HG03469 (cell line): Measurements from ENCODE around the gene KLHDC9.
"Not testable (repeated sequence)": the region's sequence is repeated elsewhere in the genome, so short reads cannot be mapped to it uniquely, and the experiment has no call there.

Experiments
- ATAC-seq: cut with Tn5 transposase; IDR thresholded peaks from one replicate; pipeline ENCODE4 v1.9.1; 2021; ENCODE audit warnings: mild to moderate bottlenecking, moderate library complexity, moderate number of reproducible peaks; ENCODE audit not compliant: unreplicated experiment

KLHDC9 gene

DNA sequence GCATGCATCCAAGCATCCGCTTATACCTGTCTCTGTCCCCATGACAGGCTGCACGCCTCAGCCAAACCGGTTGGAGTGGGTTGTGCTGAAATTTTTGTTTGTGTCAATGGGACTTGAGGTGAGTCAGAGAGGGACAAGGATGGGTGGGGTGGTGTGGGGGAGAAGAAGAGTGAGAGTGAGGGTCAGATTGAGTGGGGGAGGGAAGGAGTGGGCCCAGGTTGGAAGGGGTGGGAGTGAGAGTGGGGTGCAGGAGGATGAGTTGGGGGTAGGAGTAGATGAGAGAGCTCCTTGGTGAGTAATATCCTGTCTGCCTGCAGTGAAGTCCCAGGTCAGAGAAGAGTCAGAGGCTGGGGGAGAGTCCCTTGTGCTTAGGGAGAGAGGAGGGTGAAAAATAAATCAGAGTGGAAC is 5.5 kb upstream of the KLHDC9 start:
- ATAC-seq = no peak

DNA sequence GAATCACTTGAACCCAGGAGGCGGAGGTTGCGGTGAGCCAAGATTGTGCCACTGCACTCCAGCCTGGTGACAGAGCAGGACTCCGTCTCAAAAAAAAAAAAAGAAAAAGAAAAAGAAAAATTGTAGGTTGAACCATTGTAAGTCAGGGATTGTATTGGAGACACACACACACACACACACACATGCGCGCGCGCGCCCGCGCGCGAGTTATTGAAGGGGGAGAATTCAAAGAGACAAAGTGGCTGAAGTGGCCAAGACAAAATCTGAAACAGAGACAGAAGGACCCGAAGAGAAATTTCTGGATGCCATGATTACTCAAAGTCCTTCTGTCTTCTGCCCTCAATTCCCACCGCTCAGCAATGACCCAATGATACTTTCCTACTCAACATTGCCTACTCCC is 3.7 kb upstream of the KLHDC9 start:
- no peak for ATAC-seq

- ATAC-seq = no peak
These were observed 2.9 kb upstream of the KLHDC9 start for GRCh38 chr1:161095230-161095629.

DNA sequence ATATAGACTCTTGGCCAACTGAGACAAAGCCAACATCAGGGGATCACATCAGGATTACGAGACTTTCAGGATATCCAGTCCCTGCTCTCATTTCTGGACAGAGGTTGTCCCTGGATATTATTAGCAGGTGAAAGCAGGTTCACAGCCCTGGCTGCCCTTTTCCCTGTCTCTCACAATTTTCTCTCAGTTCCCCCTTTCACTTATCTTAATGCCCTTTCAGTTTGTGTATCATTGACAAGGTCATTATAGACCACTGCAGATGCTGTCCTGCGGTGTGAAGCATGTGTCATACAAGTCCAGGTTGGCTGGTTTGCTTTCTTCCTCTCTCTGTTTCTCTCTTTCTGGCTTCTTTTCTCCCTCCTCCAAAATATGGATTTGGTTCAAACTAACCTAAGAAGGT is 2.1 kb upstream of the KLHDC9 start:
- peak; percentile 26 for ATAC-seq

DNA sequence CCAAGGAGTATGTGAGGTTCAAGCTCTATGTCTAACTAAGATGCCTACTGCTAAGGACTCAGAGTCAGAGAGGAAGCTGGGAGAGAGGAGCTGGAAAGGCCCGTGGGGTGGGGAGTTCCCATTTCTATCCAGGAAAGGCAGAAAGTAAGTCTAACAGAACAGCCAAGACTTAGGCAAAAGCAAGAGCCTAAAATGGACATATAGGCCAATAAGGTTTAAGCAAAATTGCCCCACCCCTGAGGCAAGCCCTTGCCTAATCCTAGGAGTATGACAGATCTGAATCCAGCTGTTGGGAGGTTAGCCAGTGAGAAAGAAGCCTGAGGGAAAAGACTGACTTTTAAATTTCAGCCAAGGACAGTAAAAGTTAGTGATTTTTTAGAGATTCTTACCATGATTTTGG is 1.6 kb upstream of the KLHDC9 start:
- no peak for ATAC-seq

DNA sequence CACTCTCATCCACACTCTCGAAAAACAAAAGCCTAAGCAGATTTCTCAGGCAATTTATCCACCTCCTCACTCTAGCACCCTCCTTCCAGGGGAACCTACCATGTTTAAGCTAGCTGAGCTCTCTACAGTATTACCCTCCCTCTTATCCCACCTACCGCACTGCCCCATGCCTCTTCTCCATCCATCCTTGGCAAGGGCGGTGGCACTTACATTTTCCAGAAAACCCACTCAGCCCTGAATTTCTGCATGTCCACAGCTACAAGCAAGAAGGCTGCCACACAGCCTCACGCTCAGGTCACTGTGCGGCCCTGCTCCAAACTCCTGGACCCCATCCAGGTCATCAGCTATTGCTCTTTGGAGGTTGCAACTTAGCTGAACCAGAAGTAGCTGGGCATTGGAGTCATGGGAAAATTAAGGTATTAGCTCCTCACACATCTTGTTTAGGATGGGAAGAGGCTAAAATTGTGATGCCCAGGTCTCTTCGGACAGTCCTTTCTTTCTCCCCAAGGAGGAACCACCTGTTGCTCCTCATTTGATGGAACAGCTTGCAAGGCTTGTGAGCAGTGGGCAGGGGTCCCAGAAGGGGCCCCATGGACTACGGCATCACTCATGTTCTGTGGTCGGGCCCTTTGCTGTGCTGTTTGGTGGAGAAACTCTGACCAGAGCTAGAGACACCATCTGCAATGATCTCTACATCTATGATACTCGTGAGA is 1.1 kb downstream of the KLHDC9 start:
- ATAC-seq = no peak

GRCh38 chr1:161100556-161100955 is 2.4 kb downstream of the KLHDC9 start:
- no peak for ATAC-seq

DNA sequence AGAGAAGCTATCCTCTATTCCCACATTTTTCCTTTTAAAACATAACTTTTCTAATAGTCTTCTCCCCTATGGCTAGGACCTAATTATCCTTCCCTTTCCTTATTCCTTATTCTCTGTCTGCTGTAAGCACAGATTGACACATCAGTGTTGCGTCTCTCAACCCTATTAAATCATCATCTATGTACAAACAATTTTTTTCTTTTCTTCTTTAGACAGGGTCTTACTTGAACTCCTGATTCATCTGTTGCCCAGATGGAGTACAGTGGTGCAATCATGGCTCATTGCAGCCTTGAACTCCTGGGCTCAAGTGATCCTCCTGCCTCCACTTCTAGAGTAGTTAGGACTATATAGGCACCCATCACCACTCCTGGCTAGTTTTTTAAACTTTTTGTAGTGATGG is 8.3 kb downstream of the KLHDC9 start:
- no peak for ATAC-seq

DNA sequence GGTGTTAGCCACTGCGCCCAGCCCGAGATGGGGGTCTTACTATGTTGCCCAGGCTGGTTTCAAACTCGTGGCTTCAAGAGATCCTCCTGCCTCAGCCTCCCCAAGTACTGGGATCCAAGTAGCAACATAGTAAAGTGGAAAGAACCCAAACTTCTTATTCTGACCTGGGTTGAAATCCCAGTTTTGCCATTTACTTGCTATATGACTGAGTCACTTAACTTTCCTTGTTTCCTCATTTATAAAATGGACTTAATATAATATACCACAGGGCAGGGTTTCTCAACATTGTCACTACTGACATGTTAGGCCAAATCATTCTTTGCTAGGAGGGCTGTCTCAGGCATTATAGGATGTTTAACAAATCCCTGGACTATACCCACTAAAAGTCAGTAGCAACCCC is 13.0 kb downstream of the KLHDC9 start:
- ATAC-seq = no peak

- ATAC-seq = no peak
These were observed 13.4 kb downstream of the KLHDC9 start for GRCh38 chr1:161111527-161111926.

- no peak for ATAC-seq
These were observed 15.8 kb downstream of the KLHDC9 start for GRCh38 chr1:161113915-161114314.

DNA sequence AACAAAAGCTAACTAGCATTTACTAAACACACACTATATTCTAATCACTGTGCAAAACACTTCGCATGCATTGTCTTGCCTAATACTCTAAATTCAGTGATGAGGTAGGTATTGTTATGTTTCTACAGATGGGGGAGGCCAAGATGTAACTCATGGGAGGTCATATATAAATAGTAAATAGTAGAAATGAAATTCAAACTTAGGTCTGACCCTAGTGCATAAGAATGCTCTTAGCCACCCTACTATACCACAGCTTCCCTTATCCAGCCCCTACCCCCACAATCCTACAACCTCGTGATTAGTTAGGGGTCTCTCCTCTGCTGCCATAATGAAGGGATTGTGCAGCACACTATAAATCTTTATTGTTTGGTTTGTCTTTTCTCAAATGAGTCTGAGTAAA is 16.4 kb downstream of the KLHDC9 start:
- no peak for ATAC-seq

DNA sequence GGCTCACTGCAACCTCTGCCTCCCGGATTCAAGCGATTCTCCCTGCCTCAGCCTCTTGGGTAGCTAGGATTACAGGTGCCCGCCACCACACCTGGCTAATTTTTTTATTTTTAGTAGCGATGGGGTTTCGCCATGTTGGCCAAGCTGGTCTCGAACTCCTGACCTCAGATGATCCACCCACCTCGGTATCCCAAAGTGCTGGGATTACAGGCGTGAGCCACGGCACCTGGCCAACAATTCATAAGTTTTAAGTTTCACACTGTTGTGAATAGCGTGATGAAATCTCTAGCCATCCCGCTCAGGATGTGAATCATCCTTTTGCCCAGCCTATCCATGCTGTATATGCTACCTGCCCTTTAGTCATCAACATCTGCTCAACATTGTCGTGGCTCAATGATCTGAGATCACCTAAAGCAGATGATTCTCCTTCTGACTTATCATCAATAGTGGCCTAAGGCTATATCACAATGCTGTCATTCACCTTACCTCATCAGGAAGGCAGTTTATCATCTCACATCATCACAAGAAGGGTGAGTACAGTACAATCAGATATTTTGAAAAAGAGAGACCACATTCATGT is 17.1 kb downstream of the KLHDC9 start:
- no peak for ATAC-seq

DNA sequence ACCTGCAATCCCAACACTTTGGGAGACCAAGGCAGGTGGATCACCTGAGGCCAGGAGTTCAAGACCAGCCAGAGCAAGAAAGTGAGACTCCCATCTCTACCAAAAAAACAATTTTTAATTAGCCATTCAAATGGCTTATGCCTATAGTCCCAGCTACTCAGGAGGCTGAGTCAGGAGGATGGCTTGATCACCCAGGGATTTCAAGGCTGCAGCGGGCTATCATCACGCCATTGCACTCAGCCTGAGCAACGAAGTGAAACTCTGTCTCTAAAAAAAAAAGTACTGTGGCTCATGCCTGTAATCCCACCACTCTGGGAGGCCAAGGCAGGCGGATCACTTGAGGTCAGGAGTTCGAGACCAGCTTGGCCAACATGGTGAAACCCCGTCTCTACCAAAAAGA is 17.8 kb downstream of the KLHDC9 start:
- not testable (repeated sequence) for ATAC-seq

DNA sequence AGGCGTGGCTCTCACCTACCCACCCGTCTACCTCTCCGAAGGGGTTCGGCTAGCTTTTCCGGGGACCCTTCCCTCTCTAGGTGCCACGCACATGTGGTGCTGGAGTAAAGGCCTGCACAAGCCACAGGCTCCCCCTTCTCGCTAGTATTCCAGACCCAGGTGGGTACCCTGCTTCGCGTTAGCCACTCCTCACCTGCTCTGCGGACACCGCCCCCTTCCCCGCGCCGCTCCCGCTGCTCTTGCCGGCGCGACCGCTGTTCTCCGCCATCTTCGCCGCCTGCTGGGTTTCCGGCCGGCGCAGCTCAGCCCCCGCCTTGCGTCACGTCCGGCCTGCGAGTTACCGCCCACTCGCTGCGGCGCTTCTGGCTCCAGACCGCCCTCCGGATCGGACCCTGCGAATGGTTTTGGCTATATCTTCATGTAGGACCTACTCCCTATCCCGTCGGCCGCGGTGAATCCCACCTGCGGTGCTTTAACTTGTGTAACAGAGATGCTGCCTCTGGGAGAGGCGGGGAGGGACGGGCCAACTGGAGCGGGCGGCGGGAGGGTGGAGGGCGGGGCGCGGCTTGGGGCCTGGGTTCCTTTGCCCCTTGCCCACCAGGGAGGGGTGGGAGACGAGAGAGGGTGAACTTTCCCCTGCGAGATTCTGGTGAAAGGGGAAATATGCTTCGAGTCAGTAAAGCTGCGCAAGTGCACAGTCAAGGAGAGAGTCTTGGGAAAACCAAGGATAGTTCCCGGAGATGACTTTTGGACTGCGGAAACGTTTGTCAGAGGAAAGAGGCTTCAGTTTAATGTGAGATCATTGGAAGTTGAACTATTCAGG is 19.8 kb downstream of the KLHDC9 start, which contains the start of the genes NIT1 and PFDN2:
TSS of gene NIT1 (plus strand) at position 347 of the 823 bp plus-strand sequence. CDS start at position 419, 72 bp downstream.
TSS of gene PFDN2 (minus strand) at position 279 of the 823 bp plus-strand sequence. CDS start at position 268, 11 bp downstream.
- peak; percentile 53 for ATAC-seq

DNA sequence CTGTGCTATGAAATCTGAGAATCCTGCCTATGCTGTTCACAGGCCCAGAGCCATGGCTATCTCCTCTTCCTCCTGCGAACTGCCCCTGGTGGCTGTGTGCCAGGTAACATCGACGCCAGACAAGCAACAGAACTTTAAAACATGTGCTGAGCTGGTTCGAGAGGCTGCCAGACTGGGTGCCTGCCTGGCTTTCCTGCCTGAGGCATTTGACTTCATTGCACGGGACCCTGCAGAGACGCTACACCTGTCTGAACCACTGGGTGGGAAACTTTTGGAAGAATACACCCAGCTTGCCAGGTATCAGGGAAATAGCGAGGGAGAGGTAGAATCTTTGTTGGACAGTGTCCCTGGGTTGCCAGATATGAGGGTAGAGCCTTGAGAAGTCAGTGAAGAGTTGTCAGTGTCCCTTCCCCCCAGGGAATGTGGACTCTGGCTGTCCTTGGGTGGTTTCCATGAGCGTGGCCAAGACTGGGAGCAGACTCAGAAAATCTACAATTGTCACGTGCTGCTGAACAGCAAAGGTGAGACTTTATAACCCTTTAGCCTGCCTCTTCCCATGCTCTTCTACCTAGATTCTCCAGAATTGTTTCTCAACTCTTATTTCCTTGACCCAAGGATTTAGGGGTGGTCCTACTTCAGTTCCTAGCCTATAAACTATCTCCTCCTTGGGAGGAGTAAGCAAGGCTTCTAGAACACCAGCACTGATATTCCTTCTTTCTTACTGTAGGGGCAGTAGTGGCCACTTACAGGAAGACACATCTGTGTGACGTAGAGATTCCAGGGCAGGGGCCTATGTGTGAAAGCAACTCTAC is 21.1 kb downstream of the KLHDC9 start:
- peak; percentile 53 for ATAC-seq

DNA sequence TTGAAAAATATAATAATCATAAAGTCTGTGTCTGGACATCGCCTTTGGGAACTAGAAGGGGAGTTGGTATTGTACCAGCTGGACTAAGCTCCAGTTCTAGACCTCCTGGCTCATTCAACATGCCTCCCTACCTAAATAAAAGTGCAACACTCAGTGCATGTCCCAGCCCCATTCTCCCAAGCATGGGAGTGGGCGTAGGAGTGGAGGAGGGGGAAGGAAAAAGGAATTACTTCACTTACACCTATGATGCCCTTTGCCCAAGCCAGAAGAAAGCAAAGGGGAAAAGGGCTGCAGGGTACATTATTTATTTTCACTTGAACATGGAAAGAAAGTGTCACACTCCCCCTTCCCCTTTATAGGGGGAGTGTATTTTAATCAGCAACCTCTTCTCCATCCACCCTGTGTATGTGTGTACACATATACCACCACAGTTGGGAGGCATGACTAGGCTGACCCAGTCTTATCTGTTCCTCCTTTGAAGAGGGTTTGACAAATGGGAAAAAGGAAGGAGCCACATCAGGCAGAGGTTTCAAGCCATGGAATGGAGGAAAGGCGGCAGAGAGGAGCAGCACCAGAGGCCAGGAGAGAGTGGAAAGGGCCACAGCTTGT is 23.0 kb downstream of the KLHDC9 start:
- no peak for ATAC-seq

DNA sequence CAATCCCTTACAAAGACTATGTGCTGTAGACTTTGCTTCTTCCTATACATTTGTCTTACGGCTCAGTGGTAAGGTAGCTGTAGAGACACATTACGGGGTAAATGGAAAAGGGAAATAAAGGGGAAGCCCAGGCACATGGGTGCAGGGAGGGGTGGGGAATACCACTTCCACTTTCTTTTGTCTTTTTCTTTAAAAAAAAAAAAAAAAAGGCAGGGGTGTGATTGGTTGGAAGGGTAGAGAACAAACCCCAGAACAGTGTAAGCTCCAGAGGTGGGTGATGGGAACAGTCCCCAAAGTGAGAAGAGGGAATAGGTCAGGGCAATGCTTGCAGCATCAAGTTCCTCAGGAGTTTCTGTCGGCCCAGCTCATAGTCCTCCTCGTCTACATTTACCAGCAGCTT is 23.7 kb downstream of the KLHDC9 start:
- ATAC-seq = no peak

DNA sequence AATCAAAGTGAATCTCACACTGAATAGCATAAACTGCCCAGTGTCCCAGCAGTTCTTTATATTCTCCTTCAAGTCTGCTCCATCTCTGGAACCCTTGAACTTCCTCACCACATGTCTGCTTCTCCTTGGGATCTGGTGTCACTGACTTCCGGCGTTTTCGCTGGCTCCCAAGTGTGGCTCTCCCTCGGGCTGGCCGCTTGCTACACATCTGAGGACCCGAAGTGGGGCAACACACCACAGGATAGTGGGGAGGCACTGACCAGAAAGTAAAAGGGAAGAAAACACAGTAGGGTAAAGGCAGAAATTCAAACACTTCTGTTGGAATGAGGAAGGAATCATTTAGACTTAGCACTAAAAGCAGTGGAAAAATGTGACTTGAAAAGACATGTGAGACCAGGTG is 24.8 kb downstream of the KLHDC9 start:
- ATAC-seq = no peak

DNA sequence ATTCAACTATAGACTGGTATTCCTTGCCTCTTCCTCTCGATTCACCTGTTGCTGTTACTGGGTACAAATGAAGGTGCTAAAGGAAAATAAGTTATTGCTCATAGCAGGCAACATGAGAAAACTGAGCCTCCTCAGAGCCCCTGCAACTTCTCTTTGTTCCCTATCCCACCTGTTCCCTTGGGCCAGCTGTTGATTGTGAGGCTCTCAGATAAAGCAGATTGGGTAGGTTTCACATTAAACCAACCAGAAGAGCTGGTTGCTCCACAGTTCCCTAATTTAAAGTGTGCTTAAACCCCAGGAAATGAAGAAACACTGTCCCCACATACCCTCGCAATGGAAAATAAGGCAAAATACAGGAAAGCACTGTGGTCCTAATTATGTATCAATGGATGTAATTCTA is 29.5 kb downstream of the KLHDC9 start:
- no peak for ATAC-seq
